LNCaP clone FGC (cell line): ENCODE data around the gene WDFY3.

Experiments
- DNase-seq: peaks from one replicate; pipeline ENCODE4 v3.0.0-alpha.2; 2011; ENCODE audit warnings: low read depth
- H3K4me3 ChIP-seq: 2 replicates; pipeline ENCODE4 v1.5.1; 2011; ENCODE audit warnings: mild to moderate bottlenecking, low read depth, low read length, control low read depth
- TF ChIP-seq, protein P1 (sequence below): IDR thresholded peaks from 2 replicates; pipeline ENCODE4 v1.5.1; 2012; ENCODE audit warnings: mild to moderate bottlenecking; ENCODE audit not compliant: control insufficient read depth, insufficient read depth; ENCODE audit errors: extremely low read depth

The WDFY3 gene

DNA sequence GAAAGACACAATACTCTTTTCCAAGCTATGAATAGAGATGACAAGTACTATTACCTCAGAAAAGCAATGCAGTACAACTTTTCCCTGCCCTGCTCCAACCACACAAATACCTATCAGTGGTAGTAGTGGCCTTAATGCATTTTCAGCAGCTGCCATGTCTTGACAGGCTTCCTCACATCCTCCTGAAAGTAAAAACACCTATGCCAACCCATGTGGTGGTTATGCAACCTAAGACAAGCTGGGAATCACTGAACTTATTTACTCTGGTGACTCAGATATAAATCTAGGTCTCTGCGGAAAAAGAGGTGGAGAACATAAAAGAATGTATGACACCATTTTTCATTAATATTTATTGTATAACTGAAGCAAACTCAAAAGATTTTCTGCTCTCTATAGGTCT lies 14.5 kb downstream of the WDFY3 start:
- H3K4me3 ChIP-seq, result no peak overlapping the region
- TF ChIP-seq, protein P1, sequence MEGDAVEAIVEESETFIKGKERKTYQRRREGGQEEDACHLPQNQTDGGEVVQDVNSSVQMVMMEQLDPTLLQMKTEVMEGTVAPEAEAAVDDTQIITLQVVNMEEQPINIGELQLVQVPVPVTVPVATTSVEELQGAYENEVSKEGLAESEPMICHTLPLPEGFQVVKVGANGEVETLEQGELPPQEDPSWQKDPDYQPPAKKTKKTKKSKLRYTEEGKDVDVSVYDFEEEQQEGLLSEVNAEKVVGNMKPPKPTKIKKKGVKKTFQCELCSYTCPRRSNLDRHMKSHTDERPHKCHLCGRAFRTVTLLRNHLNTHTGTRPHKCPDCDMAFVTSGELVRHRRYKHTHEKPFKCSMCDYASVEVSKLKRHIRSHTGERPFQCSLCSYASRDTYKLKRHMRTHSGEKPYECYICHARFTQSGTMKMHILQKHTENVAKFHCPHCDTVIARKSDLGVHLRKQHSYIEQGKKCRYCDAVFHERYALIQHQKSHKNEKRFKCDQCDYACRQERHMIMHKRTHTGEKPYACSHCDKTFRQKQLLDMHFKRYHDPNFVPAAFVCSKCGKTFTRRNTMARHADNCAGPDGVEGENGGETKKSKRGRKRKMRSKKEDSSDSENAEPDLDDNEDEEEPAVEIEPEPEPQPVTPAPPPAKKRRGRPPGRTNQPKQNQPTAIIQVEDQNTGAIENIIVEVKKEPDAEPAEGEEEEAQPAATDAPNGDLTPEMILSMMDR, result no peak
- no peak for DNase-seq

DNA sequence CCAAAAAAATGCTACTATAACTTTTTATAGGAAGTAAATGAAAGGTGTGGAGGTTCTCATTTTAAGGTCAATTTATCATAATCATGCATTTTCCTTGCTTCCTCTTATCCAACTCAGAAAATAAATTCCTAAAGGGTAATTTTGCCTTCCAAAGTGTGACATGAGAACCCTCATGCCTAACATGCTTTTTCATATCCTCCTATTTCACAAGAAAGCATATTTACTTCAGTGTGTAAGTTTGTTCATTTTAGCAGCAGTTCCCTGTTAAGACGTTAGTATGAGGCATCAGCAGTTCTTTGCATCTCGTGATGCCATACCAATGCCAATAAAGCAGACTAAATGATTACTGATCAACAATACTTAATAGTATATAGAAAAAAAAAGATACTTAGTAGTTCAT lies 18.4 kb downstream of the WDFY3 start:
- DNase-seq, result no peak
- H3K4me3 ChIP-seq, result no peak overlapping the region
- TF ChIP-seq, protein P1, result no peak

DNA sequence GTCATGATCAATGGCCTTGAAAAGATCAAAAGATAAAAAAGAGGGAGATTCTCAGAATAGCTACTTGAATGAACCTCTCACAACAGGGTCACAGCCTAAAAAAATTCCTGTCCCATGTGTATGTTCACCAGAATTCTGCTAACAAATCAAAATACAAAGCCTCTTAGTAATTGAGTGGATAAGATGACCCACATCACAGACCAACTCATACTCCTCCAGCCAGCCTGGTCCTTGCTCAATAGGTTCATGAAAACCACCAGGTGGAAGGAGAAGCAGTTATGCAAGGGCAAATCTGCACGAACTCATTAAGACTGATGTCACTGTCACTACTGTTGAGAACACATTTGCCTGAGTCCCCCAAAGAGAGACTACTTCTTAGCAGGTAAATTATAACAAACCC lies 21.5 kb downstream of the WDFY3 start:
- no peak overlapping the region for H3K4me3 ChIP-seq
- no peak for DNase-seq
- TF ChIP-seq, protein P1, result no peak

DNA sequence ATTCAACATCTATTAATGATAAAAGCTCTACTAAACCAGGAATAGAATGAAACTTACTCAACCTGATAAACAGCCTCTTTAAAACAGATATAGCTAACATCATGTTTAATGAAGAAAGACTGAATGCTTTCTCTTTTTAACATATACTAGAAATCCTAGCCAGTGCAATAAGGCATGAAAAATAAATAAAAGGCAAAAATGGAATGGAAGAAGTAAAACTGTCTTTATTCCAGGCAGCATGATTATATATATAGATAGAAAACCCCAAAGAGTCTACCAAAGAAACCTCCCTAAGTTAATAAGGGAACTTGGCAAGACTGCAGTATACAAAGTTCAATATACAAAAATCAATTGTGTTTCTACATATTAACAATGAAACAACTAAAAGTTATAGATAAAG lies 25.5 kb downstream of the WDFY3 start:
- TF ChIP-seq, protein P1, result no peak
- no peak overlapping the region for H3K4me3 ChIP-seq
- no peak for DNase-seq

DNA sequence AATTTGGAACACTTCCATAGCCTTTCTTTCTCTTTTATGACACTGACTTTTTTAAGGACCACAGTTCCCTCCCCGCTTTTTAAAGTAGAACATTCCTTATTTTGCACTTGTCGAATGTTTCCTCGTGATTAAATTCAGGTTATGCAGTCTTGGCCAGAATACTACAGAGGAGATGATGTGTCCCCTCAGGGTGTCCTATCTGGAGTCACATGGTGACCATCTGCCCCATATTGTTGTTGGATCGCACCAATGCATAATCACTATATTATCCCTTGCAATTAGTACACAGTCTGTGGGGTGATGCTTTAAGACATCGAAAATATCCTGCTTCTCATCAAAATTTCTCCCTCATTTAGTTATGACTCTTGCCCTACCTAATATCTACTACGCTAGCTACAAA lies 27.4 kb downstream of the WDFY3 start:
- TF ChIP-seq, protein P1, result no peak
- no peak for DNase-seq
- H3K4me3 ChIP-seq, result no peak overlapping the region

DNA sequence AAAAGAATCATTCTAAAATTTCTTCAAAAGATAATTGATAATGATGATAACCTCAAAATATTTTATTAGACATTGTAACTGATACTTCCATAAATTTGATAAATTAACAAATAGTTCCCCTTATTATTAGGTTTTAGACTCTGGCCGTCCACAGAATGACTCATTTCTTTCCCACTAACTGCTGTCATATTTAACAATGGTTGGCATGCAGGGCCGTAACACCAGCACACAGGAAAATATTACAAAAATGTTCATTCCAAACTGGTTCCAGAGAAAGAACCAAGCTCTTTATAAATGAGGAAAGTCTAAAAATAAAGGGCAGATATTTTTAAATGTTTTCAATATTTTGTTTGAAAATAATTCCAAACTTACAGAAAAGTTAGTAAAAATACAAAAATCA lies 28.2 kb downstream of the WDFY3 start:
- DNase-seq, result no peak
- TF ChIP-seq, protein P1, result no peak

DNA sequence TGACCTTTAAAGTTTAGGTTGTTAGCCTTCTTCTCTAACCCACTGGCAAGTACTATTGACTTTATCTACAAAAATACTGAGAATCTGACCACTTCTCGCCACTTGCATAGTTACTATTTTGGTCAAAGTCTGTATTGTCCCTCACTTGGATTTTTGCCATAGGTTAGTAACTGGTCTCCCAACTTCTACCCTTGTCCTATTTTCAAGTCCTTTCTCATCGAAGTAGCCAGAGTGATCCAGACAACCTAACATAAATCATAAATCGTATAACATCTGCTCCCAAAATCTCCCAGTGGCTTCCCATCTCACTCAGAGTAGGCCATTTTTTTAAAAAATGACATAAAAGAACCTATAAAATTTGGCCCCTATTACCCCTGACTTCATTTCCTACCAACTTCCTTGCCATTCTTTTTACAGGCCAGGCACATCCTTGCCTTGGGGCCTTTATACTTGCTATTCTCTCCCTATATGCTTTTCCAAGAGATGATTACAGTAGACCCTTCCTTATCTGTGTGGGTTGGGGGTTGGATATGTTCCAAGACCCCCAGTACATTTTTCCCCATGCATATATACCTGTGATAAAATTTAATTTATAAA lies 29.0 kb downstream of the WDFY3 start:
- H3K4me3 ChIP-seq, result no peak overlapping the region
- TF ChIP-seq, protein P1, result no peak
- no peak for DNase-seq

More for the DNA sequence above, 28.2 kb downstream of the WDFY3 start:
- H3K4me3 ChIP-seq, result no peak overlapping the region
